HCT116 (cell line): ENCODE data around the gene SNTB2. TPM values are rescaled to one million over a fixed set of nuclear protein-coding genes. Genes with fewer than 3 reads are reported as not detected.

Experiments
- ATAC-seq: fragments of 200-7000 bp; cut with Tn5 transposase; 2 replicates; pipeline ENCODE4 v1.9.1; 2020; ENCODE audit warnings: mild to moderate bottlenecking, moderate library complexity
- BruUV-seq: library from RNA; stranded (reverse); fragments of 400-500 nt; replicated peaks from 2 replicates; lab custom pipeline; 2021; lab: Mats Ljungman, UMichigan
- CTCF ChIA-PET: fragments of 300-600 bp; sonication (Branson Sonifier 250); formaldehyde crosslinking; loops from one replicate; lab custom pipeline; 2021; ENCODE audit warnings: antibody characterized with exemption; lab: Charles Lee
- POLR2A ChIA-PET: fragments of 300-600, 350-600 bp; sonication (Branson Sonifier 250); formaldehyde crosslinking; loops from one replicate; lab custom pipeline; 2021; ENCODE audit warnings: antibody characterized with exemption; lab: Charles Lee
- RAD21 ChIA-PET, 2 experiments: fragments of 300-600 bp; sonication (Branson Sonifier 250); formaldehyde crosslinking; loops; one replicate each; lab custom pipeline; 2023; ENCODE audit warnings: low total read pairs in 2 of 2; ENCODE audit not compliant: uncharacterized antibody in 2 of 2, unreplicated experiment in 2 of 2, low non-redundant PET in 1 of 2; lab: Charles Lee
- DNase-seq: peaks from one replicate; pipeline ENCODE4 v3.0.0-alpha.2; 2010; ENCODE audit warnings: low read depth, low spot score
- H2AFZ ChIP-seq: fragments of 200-600 bp; shearing (Covaris generic), sonication (generic); 2 replicates; pipeline ENCODE4 v1.6.1; 2017; ENCODE audit warnings: low read depth, mixed run types, mixed read lengths, antibody characterized with exemption, low read length; ENCODE audit not compliant: poor library complexity, severe bottlenecking
- H3K27ac ChIP-seq: 2 replicates; pipeline ENCODE4 v1.5.1; 2012; ENCODE audit warnings: low read depth, low read length
- H3K27me3 ChIP-seq: fragments of 200-600 bp; sonication (generic); 2 replicates; pipeline ENCODE4 v1.6.1; 2016; ENCODE audit warnings: mixed run types, low read length, mixed read lengths; ENCODE audit not compliant: insufficient read depth
- H3K36me3 ChIP-seq, 2 experiments: fragments of 200-500 bp in 1 of 2; fragments of 200-600 bp in 1 of 2; sonication (Bioruptor generic) in 1 of 2; sonication (generic) in 1 of 2; 2 replicates each; pipeline versions ENCODE4 v1.5.1 to v1.6.1; 2014 to 2016; ENCODE audit warnings: low read length in 2 of 2, inconsistent platforms in 1 of 2, mixed read lengths in 1 of 2, mixed run types in 1 of 2; ENCODE audit not compliant: insufficient read depth in 2 of 2, control insufficient read depth in 1 of 2
- H3K4me1 ChIP-seq, 2 experiments: fragments of 200-600 bp in 1 of 2; sonication (generic) in 1 of 2; 2 replicates each; pipeline versions ENCODE4 v1.5.1 to v1.6.1; 2012 to 2017; ENCODE audit warnings: low read length in 2 of 2, inconsistent platforms in 1 of 2, mild to moderate bottlenecking in 1 of 2, mixed read lengths in 1 of 2, mixed run types in 1 of 2, moderate library complexity in 1 of 2; ENCODE audit not compliant: insufficient read depth in 2 of 2, control insufficient read depth in 1 of 2
- H3K4me2 ChIP-seq: fragments of 200-600 bp; sonication (generic); 2 replicates; pipeline ENCODE4 v1.6.1; 2017; ENCODE audit warnings: mixed run types, low read length, mixed read lengths
- H3K4me3 ChIP-seq, 2 experiments: fragments of 200-600 bp in 1 of 2; sonication (generic) in 1 of 2; replicated peaks in 1 of 2; 2 replicates each; pipeline ENCODE4 v1.5.1; 2011 to 2016; ENCODE audit warnings: low read length in 2 of 2, control low read depth in 1 of 2, low read depth in 1 of 2, mild to moderate bottlenecking in 1 of 2, mixed read lengths in 1 of 2, mixed run types in 1 of 2
- H3K79me2 ChIP-seq: fragments of 200-600 bp; sonication (generic); 2 replicates; pipeline ENCODE4 v1.6.1; 2017; ENCODE audit warnings: mild to moderate bottlenecking, mixed run types, low read length, moderate library complexity, mixed read lengths; ENCODE audit not compliant: insufficient read depth
- H3K9ac ChIP-seq: fragments of 200-600 bp; sonication (generic); 2 replicates; pipeline ENCODE4 v1.6.1; 2016; ENCODE audit warnings: low read length, mixed read lengths
- H3K9me2 ChIP-seq: fragments of 200-600 bp; sonication (generic), shearing (Covaris generic); 2 replicates; pipeline ENCODE4 v1.6.1; 2017; ENCODE audit warnings: mixed run types, mild to moderate bottlenecking, moderate library complexity; ENCODE audit not compliant: insufficient read depth
- H3K9me3 ChIP-seq, 2 experiments: fragments of 200-500 bp in 1 of 2; fragments of 200-600 bp in 1 of 2; sonication (Bioruptor generic) in 1 of 2; sonication (generic) in 1 of 2; 2 replicates each; pipeline ENCODE4 v1.6.1; 2014 to 2017; ENCODE audit warnings: low read length in 2 of 2, mixed read lengths in 2 of 2, inconsistent platforms in 1 of 2, low read depth in 1 of 2, mild to moderate bottlenecking in 1 of 2, mixed run types in 1 of 2, moderate library complexity in 1 of 2; ENCODE audit not compliant: control insufficient read depth in 1 of 2, insufficient read depth in 1 of 2
- H4K20me1 ChIP-seq: fragments of 200-600 bp; sonication (generic), shearing (Covaris generic); 2 replicates; pipeline ENCODE4 v1.6.1; 2017; ENCODE audit warnings: mixed run types, mild to moderate bottlenecking, moderate library complexity; ENCODE audit not compliant: insufficient read depth
- ATF3 ChIP-seq: IDR thresholded peaks from 2 replicates; pipeline ENCODE4 v1.6.1; 2012
- CBX3 ChIP-seq: IDR thresholded peaks from 2 replicates; pipeline ENCODE4 v1.6.1; 2012; ENCODE audit warnings: low read depth
- EGR1 ChIP-seq: IDR thresholded peaks from 2 replicates; pipeline ENCODE4 v1.6.1; 2012; ENCODE audit warnings: low read depth
- EZH2 ChIP-seq: fragments of 200-600 bp; sonication (generic); IDR thresholded peaks from 2 replicates; pipeline ENCODE4 v1.6.1; 2017; ENCODE audit warnings: antibody characterized with exemption, mixed run types
- EZH2phosphoT487 ChIP-seq: fragments of 200-600 bp; IDR thresholded peaks from 2 replicates; pipeline ENCODE4 v1.6.1; 2018; ENCODE audit warnings: antibody characterized with exemption, borderline replicate concordance
- FOSL1 ChIP-seq: IDR thresholded peaks from 2 replicates; pipeline ENCODE4 v1.6.1; 2012; ENCODE audit warnings: low read depth
- MAX ChIP-seq: IDR thresholded peaks from 2 replicates; pipeline ENCODE4 v1.6.1; 2012
- POLR2A ChIP-seq: IDR thresholded peaks from 2 replicates; pipeline ENCODE4 v1.7.0; 2011; ENCODE audit warnings: borderline replicate concordance; ENCODE audit not compliant: insufficient read depth, insufficient read length; ENCODE audit errors: extremely low read depth
- POLR2AphosphoS5 ChIP-seq: IDR thresholded peaks from 2 replicates; pipeline ENCODE4 v1.6.1; 2011; ENCODE audit warnings: mild to moderate bottlenecking, low read depth, low read length, moderate library complexity
- RAD21 ChIP-seq: IDR thresholded peaks from 2 replicates; pipeline ENCODE4 v1.6.1; 2012; ENCODE audit warnings: low read depth, mild to moderate bottlenecking
- REST ChIP-seq: IDR thresholded peaks from 2 replicates; pipeline ENCODE4 v1.6.1; 2012; ENCODE audit warnings: low read depth
- SIN3A ChIP-seq: IDR thresholded peaks from 2 replicates; pipeline ENCODE4 v1.6.1; 2012; ENCODE audit warnings: low read depth
- SP1 ChIP-seq: IDR thresholded peaks from 2 replicates; pipeline ENCODE4 v1.6.1; 2012; ENCODE audit warnings: low read depth
- TCF7L2 ChIP-seq: IDR thresholded peaks from 2 replicates; pipeline ENCODE4 v1.7.0; 2011; ENCODE audit warnings: borderline replicate concordance, inconsistent platforms; ENCODE audit not compliant: insufficient read depth, insufficient read length; ENCODE audit errors: extremely low read depth
- ZBTB33 ChIP-seq: IDR thresholded peaks from 2 replicates; pipeline ENCODE4 v1.6.1; 2011; ENCODE audit warnings: mild to moderate bottlenecking, low read length, moderate library complexity; ENCODE audit not compliant: insufficient replicate concordance; ENCODE audit errors: extremely low read depth
- ZFX ChIP-seq: fragments of 450-650 bp; IDR thresholded peaks from 2 replicates; pipeline ENCODE4 v1.6.1; 2017
- intact Hi-C: fragments of 100-400 bp; cut with micrococcal nuclease; formaldehyde crosslinking; loops from 2 replicates; pipeline ENCODE4 v1.10.0; 2022
- total RNA-seq: library from RNA; stranded (reverse); gene quantifications from one replicate; pipeline ENCODE4 v1.2.1, GENCODE V29; 2021; ENCODE audit not compliant: unreplicated experiment

SNTB2 gene
- total RNA-seq, 1 experiment from 2014 or later, result 38.1 TPM

- CTCF ChIA-PET, result no interaction called here
- ATAC-seq, result peak; percentile 50
- BruUV-seq, result no TSS peak
These were observed 30.5 kb downstream of the SNTB2 start for GRCh38 chr16:69217433-69217832.

DNA sequence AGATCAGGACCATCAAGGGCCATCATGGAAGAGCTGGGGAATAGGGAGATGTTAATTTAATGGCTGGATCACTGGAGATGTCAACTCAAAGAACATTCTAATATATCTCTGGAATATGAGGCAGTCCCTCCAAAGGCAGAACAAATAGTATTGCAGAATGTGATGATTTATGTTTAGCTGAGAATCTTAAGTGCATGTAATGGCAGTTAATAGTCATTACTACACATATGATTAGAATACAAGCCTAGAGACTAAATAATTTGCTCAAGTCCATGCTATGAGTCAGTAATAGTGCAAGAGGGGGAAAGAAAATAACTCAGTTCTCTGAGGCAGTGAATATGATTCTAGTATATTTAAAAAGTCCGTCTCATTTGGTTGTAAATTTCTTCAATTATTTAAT is 32.3 kb downstream of the SNTB2 start:
- CTCF ChIA-PET, result no interaction called here
- no peak for TF ChIP-seq SP1
- TF ChIP-seq EZH2, result no peak
- no peak for TF ChIP-seq POLR2AphosphoS5
- TF ChIP-seq EGR1, result no peak
- no peak for TF ChIP-seq POLR2A
- TF ChIP-seq SIN3A, result no peak
- no peak for TF ChIP-seq ZFX
- no peak for TF ChIP-seq REST
- TF ChIP-seq MAX, result no peak
- TF ChIP-seq ZBTB33, result no peak
- TF ChIP-seq CBX3, result no peak
- TF ChIP-seq RAD21, result no peak
- no peak for TF ChIP-seq EZH2phosphoT487
- TF ChIP-seq ATF3, result no peak
- TF ChIP-seq FOSL1, result no peak
- TF ChIP-seq TCF7L2, result no peak

More at GRCh38 chr16:69217433-69217832, 30.5 kb downstream of the SNTB2 start:
- H3K4me2 ChIP-seq, result peak overlapping the region; percentile 42
- H2AFZ ChIP-seq, result no peak overlapping the region
- no peak overlapping the region for H3K4me3 ChIP-seq
- H3K36me3 ChIP-seq, result no peaks in the 10 kb centered on the region
- DNase-seq, result no peak
- H3K9me3 ChIP-seq, result no peaks in the 10 kb centered on the region
- intact Hi-C loops, result no loop called here
- H3K27ac ChIP-seq, result no peak overlapping the region
- peaks cover 32 to 42% of the 10 kb centered on the region in 2 experiments for H3K4me1 ChIP-seq
- peaks cover 31% of the 10 kb centered on the region for H3K79me2 ChIP-seq
- POLR2A ChIA-PET, result no interaction called here
- no peaks in the 10 kb centered on the region for H4K20me1 ChIP-seq
- no peaks in the 10 kb centered on the region for H3K9me2 ChIP-seq
- RAD21 ChIA-PET, result interaction anchor here in 1 of 2 experiments (0.5 kb wide), 1 partner anchor 119 kb away, joined by 3 read pairs; no protein-coding TSS in a partner anchor
- H3K27me3 ChIP-seq, result no peaks in the 10 kb centered on the region
- H3K9ac ChIP-seq, result no peak overlapping the region
- peak; percentile 32; the same call in 1 of the 2 replicates for TF ChIP-seq FOSL1
- no peak for TF ChIP-seq RAD21

More for the DNA sequence above, 32.3 kb downstream of the SNTB2 start:
- H3K4me1 ChIP-seq, result peaks cover 40 to 46% of the 10 kb centered on the region in 2 experiments
- no peak overlapping the region for H3K9ac ChIP-seq
- H2AFZ ChIP-seq, result no peak overlapping the region
- H3K79me2 ChIP-seq, result peaks cover 35% of the 10 kb centered on the region
- ChIA-PET RAD21 (no interaction called here), POLR2A (no interaction called here)
- no peak overlapping the region for H3K4me3 ChIP-seq
- H3K27me3 ChIP-seq, result no peaks in the 10 kb centered on the region
- H3K9me2 ChIP-seq, result no peaks in the 10 kb centered on the region
- ATAC-seq, result no peak
- H3K4me2 ChIP-seq, result no peak overlapping the region
- H3K9me3 ChIP-seq, result no peaks in the 10 kb centered on the region
- intact Hi-C loops, result no loop called here
- no peaks in the 10 kb centered on the region for H4K20me1 ChIP-seq
- no peaks in the 10 kb centered on the region for H3K36me3 ChIP-seq
- BruUV-seq, result no TSS peak
- no peak overlapping the region for H3K27ac ChIP-seq
- DNase-seq, result no peak
